ENCODE data around the gene MYO7B.
"Not testable (repeated sequence)": the region's sequence is repeated elsewhere in the genome, so short reads cannot be mapped to it uniquely, and the experiment has no call there.

MYO7B gene

GRCh38 chr2:127524198-127524834, 11.2 kb upstream of the MYO7B start:
- not testable (repeated sequence) for DNase-seq (ENCODE audit: low read depth)

DNA sequence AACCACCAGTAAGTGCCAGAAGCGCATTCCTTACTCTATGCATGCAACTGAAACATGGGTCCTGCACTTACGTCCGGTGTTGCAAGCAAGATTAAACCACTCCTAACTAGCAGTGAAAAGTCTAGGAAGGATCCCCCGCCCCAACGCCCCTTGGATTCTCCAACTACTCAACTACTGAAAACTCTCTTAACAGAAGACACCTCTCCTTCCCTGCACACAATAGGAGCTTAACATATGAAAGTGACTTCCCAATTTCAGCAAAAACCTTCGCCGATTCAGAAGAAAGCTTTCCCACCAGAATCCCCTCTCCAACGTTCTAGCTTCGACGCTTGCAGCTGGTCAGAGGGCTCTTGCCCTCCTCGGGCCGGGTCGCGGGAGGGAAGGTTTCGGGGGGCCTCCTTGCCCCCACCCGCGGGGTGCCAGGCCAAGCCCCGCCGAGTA, 9.8 kb upstream of the MYO7B start:
- DNase-seq (ENCODE audit: low read depth), result no peak

GRCh38 chr2:127526132-127527000, 9.1 kb upstream of the MYO7B start, which contains the start of gene IWS1:
TSS of gene IWS1 (minus strand) at chr2:127526489. CDS start at chr2:127526208, 281 bp downstream.
- peak; percentile 80 for DNase-seq (ENCODE audit: low read depth)

DNA sequence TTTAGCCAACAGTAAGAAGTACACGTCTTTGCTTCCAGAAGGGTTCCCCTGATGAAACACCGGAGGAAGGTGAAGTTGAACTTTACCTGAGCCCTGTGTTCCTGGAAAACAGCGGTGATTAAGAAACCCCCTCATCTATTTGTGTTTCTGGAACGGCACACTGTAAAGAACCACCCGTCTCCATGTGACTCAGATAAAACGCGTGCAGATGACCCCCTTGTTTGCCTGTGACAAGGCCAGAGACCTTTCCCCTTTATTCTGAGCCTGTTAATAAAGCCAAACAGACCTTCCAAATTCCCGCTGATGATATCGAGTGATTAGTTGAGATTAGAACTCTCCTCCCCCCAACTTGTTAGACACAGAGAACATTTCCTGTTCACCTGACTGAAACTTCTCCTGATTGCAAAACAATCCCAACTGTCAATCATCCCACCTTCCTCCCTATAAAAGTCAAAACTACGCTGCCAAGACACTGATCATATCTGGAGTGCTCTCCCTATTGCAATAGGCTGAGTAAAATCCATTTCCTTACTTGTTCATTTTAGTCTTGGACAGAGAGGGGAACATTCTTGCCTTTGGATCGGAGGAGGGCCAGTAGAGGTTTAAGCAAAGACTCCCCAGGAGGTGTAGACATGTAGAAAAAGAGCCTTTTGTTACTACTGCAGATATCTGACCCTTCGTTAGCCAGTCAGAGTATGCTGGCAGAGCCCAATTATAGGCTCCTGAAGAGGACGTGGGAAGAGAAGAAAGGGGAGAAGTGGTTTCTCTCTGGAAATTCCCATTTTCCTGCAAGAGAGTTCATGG, 8.3 kb upstream of the MYO7B start:
- DNase-seq (ENCODE audit: low read depth), result peak; percentile 1

- DNase-seq (ENCODE audit: low read depth), result no peak
Measured at GRCh38 chr2:127528487-127528886, 7.0 kb upstream of the MYO7B start.

DNA sequence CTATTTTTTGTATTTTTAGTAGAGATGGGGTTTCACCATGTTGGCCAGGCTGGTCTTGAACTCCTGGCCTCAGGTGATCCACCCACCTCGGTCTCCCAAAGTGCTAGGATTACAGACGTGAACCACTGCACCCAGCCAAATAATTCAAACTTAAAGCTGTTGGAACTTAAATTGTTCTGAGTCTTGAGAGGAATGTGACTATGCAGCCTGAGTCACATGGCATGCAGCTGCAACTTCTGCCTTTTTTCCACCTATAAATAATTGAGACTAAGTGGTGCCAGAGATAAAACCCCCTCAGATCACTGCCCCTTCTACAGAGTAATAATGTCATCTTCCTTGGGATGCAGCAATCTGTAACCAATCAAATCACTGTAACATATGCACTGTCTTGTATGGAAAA, 6.1 kb upstream of the MYO7B start:
- DNase-seq (ENCODE audit: low read depth), result not testable (repeated sequence)

DNA sequence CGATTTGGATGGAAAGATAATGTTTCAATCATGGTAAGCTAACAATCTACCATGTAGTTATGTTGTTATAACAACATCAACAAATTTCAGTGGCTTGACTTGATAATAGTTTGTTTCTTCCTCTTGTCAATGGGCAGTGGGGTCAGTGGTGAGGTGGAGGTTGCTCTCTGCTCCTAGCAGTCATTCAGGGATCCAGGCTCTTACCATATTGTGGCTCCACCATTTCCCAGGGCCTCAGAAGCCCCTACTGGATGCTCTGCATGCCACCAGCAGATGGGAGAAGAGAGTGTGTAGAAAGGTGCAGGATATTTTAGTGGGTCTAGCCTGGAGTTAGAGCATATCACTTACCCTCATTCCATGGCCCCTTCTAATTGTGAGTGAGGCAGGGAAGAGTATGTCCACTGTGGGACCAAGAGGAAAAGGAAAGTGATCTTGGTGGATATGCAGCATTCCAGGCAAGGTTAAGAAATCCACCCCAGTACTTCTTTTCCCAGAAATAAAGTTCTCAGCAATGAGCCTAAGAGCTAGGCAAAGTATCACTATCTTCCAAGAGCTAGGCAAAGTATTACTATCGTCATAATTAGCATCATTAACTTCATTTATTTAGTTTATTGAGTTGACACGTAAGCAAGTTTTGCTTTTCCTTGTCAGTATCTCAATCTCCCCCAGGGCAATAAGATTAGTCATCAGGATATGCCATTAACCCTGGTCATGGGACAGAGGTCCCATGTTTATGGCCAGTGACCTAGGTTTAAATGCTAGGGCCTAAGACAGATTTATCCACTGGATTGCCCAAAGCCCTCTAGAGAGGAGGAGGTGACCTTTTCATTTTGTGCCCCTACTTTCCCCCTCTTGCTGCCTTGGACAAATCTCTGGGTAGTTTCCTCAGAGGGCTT, 5.0 kb upstream of the MYO7B start:
- no peak for DNase-seq (ENCODE audit: low read depth)

DNA sequence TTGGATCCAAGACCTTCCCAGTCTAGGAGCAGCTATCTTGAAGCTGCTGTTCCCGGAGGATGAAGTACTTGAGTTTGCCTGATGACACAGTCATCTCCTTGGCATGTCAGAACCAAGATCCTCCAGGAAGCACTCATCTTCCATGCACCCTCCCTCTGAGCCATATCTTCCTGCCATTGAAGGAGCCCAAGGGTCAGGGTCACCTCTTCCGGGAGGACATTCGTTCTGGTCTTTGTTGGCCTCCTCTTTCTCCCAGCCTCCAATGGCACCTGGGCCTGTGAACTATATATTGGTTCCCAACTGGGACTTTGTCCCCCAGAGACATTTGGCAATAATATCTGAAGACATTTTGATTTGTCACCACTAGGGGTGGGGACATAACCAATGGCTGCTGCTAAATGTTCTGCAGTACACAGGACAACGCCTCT, 4.2 kb upstream of the MYO7B start:
- no peak for DNase-seq (ENCODE audit: low read depth)

GRCh38 chr2:127532296-127532695, 3.2 kb upstream of the MYO7B start:
- DNase-seq (ENCODE audit: low read depth), result no peak

GRCh38 chr2:127535918-127536317, 435 bp downstream of the MYO7B start:
- no peak for DNase-seq (ENCODE audit: low read depth)

- no peak for DNase-seq (ENCODE audit: low read depth)
Measured at GRCh38 chr2:127536707-127537541, 1.4 kb downstream of the MYO7B start.

DNA sequence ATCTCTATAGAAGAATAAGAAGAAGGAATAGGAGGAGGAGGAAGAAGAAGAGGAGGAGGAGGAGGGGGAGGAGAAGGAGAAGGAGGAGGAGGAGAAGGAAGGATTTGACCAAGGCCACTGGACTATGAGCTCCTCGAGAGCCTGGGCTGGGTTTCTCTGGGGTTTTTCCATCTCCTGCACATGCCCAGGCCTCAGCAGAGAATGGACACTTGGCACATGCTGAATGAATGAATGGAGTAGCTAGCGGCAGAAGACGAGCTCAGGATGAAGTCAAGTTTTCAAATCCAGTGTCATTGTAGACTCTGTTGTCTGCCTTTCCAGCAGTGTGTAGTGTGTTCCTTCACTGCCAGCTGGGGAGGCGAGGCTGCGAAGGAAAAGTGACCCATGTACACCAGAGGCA, 2.2 kb downstream of the MYO7B start:
- no peak for DNase-seq (ENCODE audit: low read depth)

DNA sequence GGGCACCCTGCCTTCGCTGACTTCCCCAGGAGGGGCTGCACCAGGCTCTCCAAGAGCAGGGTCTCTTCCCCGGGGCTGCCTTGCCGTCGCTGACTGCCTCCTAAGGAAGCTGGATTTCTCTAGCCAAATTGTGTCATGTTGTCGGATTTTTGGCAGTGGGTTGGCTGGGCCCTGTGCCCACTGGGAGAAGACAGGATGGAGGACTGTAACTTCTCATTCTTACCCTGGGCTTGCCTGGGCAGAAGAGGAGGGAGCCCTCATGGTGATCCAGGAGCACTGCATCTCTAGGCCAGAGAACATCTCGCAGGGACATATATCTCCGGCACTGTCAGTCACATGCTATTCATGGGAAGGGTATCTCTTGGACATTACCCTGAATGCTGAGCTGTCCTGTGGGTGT, 6.3 kb downstream of the MYO7B start:
- no peak for DNase-seq (ENCODE audit: low read depth)

DNA sequence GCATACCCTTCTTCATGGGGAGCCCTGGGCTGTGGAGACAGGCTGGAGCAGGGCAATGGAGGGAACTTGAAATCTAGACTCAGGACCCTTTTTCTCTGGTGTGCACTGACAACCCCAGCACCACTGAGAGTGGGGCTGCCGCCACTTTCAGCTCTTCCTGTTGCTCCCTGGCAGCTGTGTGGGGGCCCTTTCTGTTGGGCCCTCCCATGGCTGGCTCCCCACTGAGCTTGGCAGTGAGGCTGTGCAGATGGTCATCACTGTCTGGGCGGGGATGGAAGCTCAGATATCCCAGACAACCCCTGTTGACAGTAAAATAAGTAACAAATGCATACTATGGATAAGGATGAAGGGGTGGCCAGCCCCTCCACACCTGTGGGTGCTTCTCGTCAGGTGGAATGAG, 6.7 kb downstream of the MYO7B start:
- no peak for DNase-seq (ENCODE audit: low read depth)

GRCh38 chr2:127543013-127543501, 7.6 kb downstream of the MYO7B start:
- DNase-seq (ENCODE audit: low read depth), result not testable (repeated sequence)

GRCh38 chr2:127545189-127545588, 9.7 kb downstream of the MYO7B start:
- DNase-seq (ENCODE audit: low read depth), result no peak

DNA sequence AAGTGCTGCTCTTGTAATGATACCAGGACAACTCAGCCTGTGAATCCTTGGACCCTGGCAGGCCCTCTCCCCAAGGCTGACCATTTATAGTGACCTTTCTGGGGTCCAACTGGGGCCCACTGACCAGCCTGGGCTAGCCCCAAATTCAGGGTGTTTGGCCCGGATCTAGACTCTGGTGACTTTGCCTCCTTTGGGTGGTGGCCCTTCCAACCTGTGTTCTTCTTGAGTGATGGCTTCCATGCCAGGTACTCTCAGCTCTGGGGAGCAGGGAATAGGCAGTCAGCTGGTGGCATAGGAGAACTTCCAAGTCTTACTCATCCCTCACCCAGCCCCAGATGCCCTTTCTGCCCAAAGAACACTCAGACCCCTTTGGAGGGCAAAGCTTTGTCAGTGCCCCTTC, 10.3 kb downstream of the MYO7B start:
- no peak for DNase-seq (ENCODE audit: low read depth)

DNA sequence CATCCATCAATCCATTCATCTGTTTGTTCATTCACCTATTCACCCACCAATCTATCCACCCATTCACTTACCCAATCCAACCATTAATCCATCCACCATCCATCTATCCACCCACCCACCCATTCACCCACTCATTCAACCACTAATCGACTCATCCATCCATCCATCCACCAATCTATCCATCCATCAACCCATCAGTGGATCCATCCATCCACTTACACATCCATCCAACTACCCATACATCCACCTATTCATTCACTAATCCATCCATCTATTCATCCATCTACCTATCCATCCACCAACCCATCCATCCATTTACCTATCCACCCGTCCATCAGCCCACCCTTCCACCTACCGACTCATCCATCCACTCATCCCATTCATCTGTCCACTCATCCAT, 11.3 kb downstream of the MYO7B start:
- no peak for DNase-seq (ENCODE audit: low read depth)

GRCh38 chr2:127551221-127551930, 15.9 kb downstream of the MYO7B start:
- DNase-seq (ENCODE audit: low read depth), result no peak

DNA sequence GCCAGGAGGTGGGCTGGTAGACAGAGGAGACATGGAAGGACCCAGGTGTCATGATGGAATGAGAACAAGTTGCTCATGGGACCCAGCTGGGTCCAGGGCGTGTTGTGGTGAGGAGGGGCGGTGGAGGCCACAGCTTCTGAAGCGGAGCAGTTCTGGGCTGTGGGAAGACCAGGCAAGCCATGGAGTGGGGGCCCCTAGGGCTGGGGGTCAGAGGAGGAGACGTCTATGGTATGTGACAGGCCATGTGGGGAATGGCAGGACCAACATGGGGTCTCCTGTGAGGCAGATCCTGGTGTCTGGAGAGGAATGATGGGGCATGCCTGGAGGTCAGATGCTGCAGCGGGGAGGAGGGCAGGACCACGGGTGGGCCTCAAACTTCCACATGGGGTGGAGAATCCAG, 16.9 kb downstream of the MYO7B start:
- no peak for DNase-seq (ENCODE audit: low read depth)

Data from stimulated activated CD8-positive, alpha-beta memory T cell treated with anti-CD3 and anti-CD28 coated beads, Interleukin-7, amount 100 ng/mL, for 24 hours (primary cell).